ENCODE measurements around the gene SDF4. TPM values are rescaled to one million over a fixed set of nuclear protein-coding genes. Genes with fewer than 3 reads are reported as not detected.

SDF4 gene
- total and polyA plus RNA-seq, 11 donors = 102 to 212 (median 120) TPM

DNA sequence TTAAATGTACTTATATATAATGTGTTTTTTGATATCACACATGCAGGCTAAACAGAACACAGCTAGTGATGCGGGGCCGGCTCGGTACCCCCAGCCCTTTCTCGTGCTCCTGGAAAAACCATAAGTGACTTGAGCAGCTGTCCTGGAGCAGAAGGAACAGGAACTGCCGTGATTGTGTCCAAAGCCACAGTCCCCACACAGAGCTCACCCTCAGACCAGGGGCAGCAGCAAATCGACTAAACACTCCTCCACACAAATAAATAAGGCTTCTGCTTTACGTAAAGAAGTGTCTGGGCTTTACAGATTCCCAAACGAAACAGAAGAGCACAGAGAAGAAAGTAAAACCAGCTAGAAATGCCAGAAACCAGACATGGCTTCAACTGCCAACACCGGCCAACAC is 32.2 kb upstream of the SDF4 start:
- Histone ChIP-seq H3K4me3 (no peak overlapping the region), H3K27me3 (no peaks in the 10 kb centered on the region), H3K36me3 (peaks cover 0 to 91% (median 74%) of the 10 kb centered on the region in 9 donors), H3K4me1 (peaks cover 0 to 26% (median 14%) of the 10 kb centered on the region in 12 donors), H3K9me3 (no peaks in the 10 kb centered on the region), H3K27ac (no peak overlapping the region)
- ATAC-seq (no peak), DNase-seq (no peak)
- no peak for TF ChIP-seq POLR2A (IDR thresholded peaks at IDR 0.05)
- TF ChIP-seq, protein P1, sequence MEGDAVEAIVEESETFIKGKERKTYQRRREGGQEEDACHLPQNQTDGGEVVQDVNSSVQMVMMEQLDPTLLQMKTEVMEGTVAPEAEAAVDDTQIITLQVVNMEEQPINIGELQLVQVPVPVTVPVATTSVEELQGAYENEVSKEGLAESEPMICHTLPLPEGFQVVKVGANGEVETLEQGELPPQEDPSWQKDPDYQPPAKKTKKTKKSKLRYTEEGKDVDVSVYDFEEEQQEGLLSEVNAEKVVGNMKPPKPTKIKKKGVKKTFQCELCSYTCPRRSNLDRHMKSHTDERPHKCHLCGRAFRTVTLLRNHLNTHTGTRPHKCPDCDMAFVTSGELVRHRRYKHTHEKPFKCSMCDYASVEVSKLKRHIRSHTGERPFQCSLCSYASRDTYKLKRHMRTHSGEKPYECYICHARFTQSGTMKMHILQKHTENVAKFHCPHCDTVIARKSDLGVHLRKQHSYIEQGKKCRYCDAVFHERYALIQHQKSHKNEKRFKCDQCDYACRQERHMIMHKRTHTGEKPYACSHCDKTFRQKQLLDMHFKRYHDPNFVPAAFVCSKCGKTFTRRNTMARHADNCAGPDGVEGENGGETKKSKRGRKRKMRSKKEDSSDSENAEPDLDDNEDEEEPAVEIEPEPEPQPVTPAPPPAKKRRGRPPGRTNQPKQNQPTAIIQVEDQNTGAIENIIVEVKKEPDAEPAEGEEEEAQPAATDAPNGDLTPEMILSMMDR (IDR thresholded peaks at IDR 0.05) = no peak
- intact Hi-C loops (cut with DNase I) = no loop called here
- WGBS, 4 donors = 88 to 90% (median 89%) methylated on average over 9 of the region's 9 CpGs

DNA sequence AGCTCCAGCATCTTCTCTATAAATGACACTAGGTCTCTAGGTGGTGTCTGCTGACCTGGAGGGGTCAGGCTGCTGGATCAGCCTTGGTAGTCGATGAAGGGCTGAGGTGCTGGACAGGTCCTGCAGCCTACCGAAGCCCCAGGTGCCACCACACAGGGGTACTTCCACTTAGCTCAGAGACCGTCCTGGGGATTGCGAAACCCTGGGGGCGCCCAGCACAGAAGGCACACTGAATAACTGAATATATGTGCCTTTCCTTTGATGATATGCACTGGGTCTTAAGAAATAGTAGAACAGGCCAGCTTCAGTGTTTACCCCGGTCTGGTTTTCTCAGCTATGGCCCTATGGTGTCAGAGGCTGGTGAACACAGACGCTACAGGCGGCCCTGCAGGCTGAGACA is 31.0 kb upstream of the SDF4 start:
- H3K9me3 ChIP-seq = no peaks in the 10 kb centered on the region
- ATAC-seq (no peak), DNase-seq (no peak)
- intact Hi-C loops (cut with DNase I) = no loop called here
- TF ChIP-seq POLR2A (IDR thresholded peaks at IDR 0.05) = no peak
- TF ChIP-seq, protein P1 (IDR thresholded peaks at IDR 0.05) = no peak
- H3K4me3 ChIP-seq = no peak overlapping the region
- H3K4me1 ChIP-seq = peaks cover 0 to 28% (median 14%) of the 10 kb centered on the region in 12 donors
- H3K27ac ChIP-seq = no peak overlapping the region
- WGBS, 4 donors = 95 to 96% (median 95%) methylated on average over 8 of the region's 8 CpGs
- peaks cover 0 to 86% (median 75%) of the 10 kb centered on the region in 9 donors for H3K36me3 ChIP-seq
- H3K27me3 ChIP-seq = no peaks in the 10 kb centered on the region

DNA sequence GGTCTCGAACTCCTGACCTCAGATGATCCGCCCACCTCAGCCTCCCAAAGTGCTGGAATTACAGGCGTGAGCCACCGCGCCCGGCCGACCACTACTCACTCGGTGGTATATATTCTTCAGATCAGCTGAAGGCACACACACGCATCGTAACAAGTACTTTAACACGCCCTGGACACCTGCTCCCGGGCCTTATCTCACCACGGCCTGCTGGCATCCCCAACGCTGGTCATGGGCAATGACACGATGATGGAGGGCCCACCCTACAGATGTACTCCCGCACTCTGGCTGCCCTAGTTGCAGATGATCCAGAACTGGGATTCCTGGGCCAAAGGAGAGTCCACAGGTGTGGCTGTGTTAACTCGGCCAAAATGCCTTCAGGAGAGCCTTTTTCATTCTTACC is 30.3 kb upstream of the SDF4 start:
- H3K36me3 ChIP-seq = peaks cover 0 to 80% (median 68%) of the 10 kb centered on the region in 9 donors
- H3K4me1 ChIP-seq = peaks cover 0 to 28% (median 14%) of the 10 kb centered on the region in 12 donors
- ATAC-seq (no peak), DNase-seq (peak in 1 of 5 donors; percentile 40)
- H3K9me3 ChIP-seq = no peaks in the 10 kb centered on the region
- H3K4me3 ChIP-seq = no peak overlapping the region
- 92 to 95% (median 94%) methylated on average over 17 of the region's 17 CpGs for WGBS, 4 donors
- H3K27ac ChIP-seq = no peak overlapping the region
- intact Hi-C loops (cut with DNase I) = no loop called here
- no peaks in the 10 kb centered on the region for H3K27me3 ChIP-seq
- TF ChIP-seq, protein P1 (IDR thresholded peaks at IDR 0.05) = no peak
- TF ChIP-seq POLR2A (IDR thresholded peaks at IDR 0.05) = no peak

DNA sequence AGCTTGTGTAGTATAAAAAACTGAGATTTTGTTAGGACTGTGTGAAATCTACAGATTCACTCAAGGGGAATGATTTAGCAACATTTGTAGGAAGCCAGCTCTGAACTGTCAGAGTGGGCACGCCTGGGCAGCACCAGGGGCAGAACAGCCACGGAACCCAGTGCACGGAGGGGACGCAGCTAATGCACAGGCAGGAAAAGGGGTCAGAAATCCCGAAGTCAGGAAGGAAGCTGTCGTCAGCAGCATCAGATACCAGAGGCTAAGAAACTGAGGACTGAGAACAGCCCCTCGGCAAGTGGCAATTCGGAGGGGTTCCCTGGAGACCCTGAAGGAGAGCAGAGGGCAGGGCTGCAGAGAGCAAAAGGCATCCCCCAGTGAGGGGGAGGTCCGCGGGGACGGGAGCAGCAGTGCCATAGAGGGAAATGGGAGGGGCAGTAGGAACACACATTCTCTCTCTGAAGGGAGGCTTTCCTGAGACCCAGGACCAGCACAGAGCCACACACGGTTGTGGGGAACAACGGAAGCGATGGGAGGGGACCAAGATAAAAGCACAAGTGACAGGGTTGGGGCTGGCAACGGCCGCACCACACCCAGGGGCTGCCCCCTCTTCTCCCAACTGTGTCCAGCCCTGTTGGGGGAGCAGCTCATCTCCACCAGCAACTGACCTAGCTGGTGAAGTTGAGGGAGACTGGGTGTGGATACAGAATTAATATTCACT is 29.2 kb upstream of the SDF4 start:
- 53 to 58% (median 55%) methylated on average over 16 of the region's 16 CpGs for WGBS, 4 donors
- intact Hi-C loops (cut with DNase I) = no loop called here
- Histone ChIP-seq H3K36me3 (peaks cover 0 to 80% (median 69%) of the 10 kb centered on the region in 9 donors), H3K9me3 (no peaks in the 10 kb centered on the region), H3K4me1 (peaks cover 0 to 28% (median 14%) of the 10 kb centered on the region in 12 donors), H3K4me3 (no peak overlapping the region), H3K27ac (peak overlapping the region in 3 of 12 donors; percentile 12 to 42 (median 39)), H3K27me3 (no peaks in the 10 kb centered on the region)
- TF ChIP-seq, protein P1 (IDR thresholded peaks at IDR 0.05) = no peak
- TF ChIP-seq POLR2A (IDR thresholded peaks at IDR 0.05) = no peak
- ATAC-seq (peak in 3 of 4 donors; percentile 10 to 56 (median 17)), DNase-seq (peak in 1 of 5 donors; percentile 52)

Measured in heart left ventricle (tissue), 16 donors.